ENCODE data around the gene TRIM56. TPM values are rescaled to one million over a fixed set of nuclear protein-coding genes. Genes with fewer than 3 reads are reported as not detected.

TRIM56 gene
- total and polyA plus RNA-seq, 9 of the 15 experiments (the other 6 are each of a cell fraction or from before 2014, with no cell fraction given), result 2.0 to 29.7 (median 11.6) TPM

- no peak for TF ChIP-seq RBM22 (IDR thresholded peaks at IDR 0.05; ENCODE audit: low read depth, low read length, poor library complexity, severe bottlenecking)
- TF ChIP-seq SRSF1 (IDR thresholded peaks at IDR 0.05; ENCODE audit: low read depth, low read length), result no peak
- no peak for TF ChIP-seq NR0B1 (IDR thresholded peaks at IDR 0.05; ENCODE audit: partially characterized antibody)
- TF ChIP-seq, protein P1, sequence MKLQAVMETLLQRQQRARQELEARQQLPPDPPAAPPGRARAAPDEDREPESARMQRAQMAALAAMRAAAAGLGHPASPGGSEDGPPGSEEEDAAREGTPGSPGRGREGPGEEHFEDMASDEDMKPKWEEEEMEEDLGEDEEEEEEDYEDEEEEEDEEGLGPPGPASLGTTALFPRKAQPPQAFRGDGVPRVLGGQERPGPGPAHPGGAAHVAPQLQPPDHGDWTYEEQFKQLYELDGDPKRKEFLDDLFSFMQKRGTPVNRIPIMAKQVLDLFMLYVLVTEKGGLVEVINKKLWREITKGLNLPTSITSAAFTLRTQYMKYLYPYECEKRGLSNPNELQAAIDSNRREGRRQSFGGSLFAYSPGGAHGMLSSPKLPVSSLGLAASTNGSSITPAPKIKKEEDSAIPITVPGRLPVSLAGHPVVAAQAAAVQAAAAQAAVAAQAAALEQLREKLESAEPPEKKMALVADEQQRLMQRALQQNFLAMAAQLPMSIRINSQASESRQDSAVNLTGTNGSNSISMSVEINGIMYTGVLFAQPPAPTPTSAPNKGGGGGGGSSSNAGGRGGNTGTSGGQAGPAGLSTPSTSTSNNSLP (IDR thresholded peaks at IDR 0.05; ENCODE audit: borderline replicate concordance, low read depth, low read length), result no peak
- no peak for TF ChIP-seq NCOA6 (IDR thresholded peaks at IDR 0.05)
- TF ChIP-seq FOXA1 (IDR thresholded peaks at IDR 0.05; ENCODE audit: borderline replicate concordance), result no peak
- no peak for TF ChIP-seq HDAC2 (IDR thresholded peaks at IDR 0.05)
Observed at GRCh38 chr7:101137651-101138212, 52.5 kb downstream of the TRIM56 start (continued).

All from K562 (cell line).